ENCODE data around the gene MAPK1.
A peak's percentile ranks its signal among the peaks of the same experiment; 100 is the strongest.

MAPK1 gene

GRCh38 chr22:21709688-21710087 is 157.8 kb downstream of the MAPK1 start:
- no peak overlapping the region for H3K27ac ChIP-seq (ENCODE audit: extremely low read depth, low read depth, low read length)
- H3K4me1 ChIP-seq (ENCODE audit: control insufficient read depth, insufficient read depth, low read length): no peaks in the 10 kb centered on the region
- TF ChIP-seq ZNF169 (tag by site-specific recombination; IDR thresholded peaks at IDR 0.05): 0 out of 2 replicates have a peak, but pooled peaks have one; percentile 38
- no peak for TF ChIP-seq HOXC10 (CRISPR knock-in tag; IDR thresholded peaks at IDR 0.05)
- TF ChIP-seq BCL11A (tag by site-specific recombination; IDR thresholded peaks at IDR 0.05; ENCODE audit: low read depth): 0 out of 2 replicates have a peak, but pooled peaks have one; percentile 19
- no peak for TF ChIP-seq REST (tag by site-specific recombination; IDR thresholded peaks at IDR 0.05)
- no peak for TF ChIP-seq ZNF561 (tag by site-specific recombination; IDR thresholded peaks at IDR 0.05; ENCODE audit: borderline replicate concordance)
- 0 out of 2 replicates have a peak, but pooled peaks have one; percentile 10 for TF ChIP-seq BCL6B (tag by site-specific recombination; IDR thresholded peaks at IDR 0.05)
- TF ChIP-seq MZF1 (tag by site-specific recombination; IDR thresholded peaks at IDR 0.05; ENCODE audit: borderline replicate concordance): no peak
- TF ChIP-seq BCL11B (tag by site-specific recombination; IDR thresholded peaks at IDR 0.05; ENCODE audit: low read depth): peak; percentile 44; the same call in 1 of the 2 replicates
- TF ChIP-seq ZNF24 (tag by site-specific recombination; IDR thresholded peaks at IDR 0.05): no peak
- no peak for TF ChIP-seq ZNF626 (tag by site-specific recombination; IDR thresholded peaks at IDR 0.05)
- peaks cover 0 to 2% of the 10 kb centered on the region in 2 experiments; a peak in 1 of 3 replicates for H3K36me3 ChIP-seq (ENCODE audit: control insufficient read depth in 2 of 2, insufficient read depth in 1 of 2, low read length in 2 of 2)
- H3K9me3 ChIP-seq (ENCODE audit: control insufficient read depth, insufficient read depth, low read depth, low read length): no peaks in the 10 kb centered on the region
- POLR2A ChIA-PET: no interaction called here
- H3K4me3 ChIP-seq (ENCODE audit: low read depth, low read length): no peak overlapping the region
- CTCF ChIA-PET: interaction anchor here (0.6 to 1.8 kb wide), 4 partner anchors 17 to 229 kb away, joined by 3 to 7 read pairs (median 5); no protein-coding TSS in a partner anchor

- Histone ChIP-seq H3K36me3 (ENCODE audit: control insufficient read depth in 2 of 2, insufficient read depth in 1 of 2, low read length in 2 of 2) (peaks cover 0 to 2% of the 10 kb centered on the region in 2 experiments; a peak in 1 of 3 replicates), H3K4me3 (ENCODE audit: low read depth, low read length) (no peak overlapping the region), H3K9me3 (ENCODE audit: control insufficient read depth, insufficient read depth, low read depth, low read length) (no peaks in the 10 kb centered on the region), H3K4me1 (ENCODE audit: control insufficient read depth, insufficient read depth, low read length) (no peaks in the 10 kb centered on the region), H3K27ac (ENCODE audit: extremely low read depth, low read depth, low read length) (no peak overlapping the region)
- ChIA-PET CTCF (interaction anchor here (0.6 to 3.6 kb wide), 2 partner anchors 133 to 229 kb away, joined by 4 to 19 read pairs; no protein-coding TSS in a partner anchor), POLR2A (interaction anchor here (0.9 kb wide), 1 partner anchor 10 kb away, joined by 3 read pairs; no protein-coding TSS in a partner anchor)
- TF ChIP-seq IKZF3 (tag by site-specific recombination; IDR thresholded peaks at IDR 0.05) (no peak), ZNF600 (tag by site-specific recombination; IDR thresholded peaks at IDR 0.05) (no peak), ZNF211 (tag by site-specific recombination; IDR thresholded peaks at IDR 0.05; ENCODE audit: low read depth) (no peak), ZNF146 (tag by site-specific recombination; IDR thresholded peaks at IDR 0.05) (no peak), PRDM6 (tag by site-specific recombination; IDR thresholded peaks at IDR 0.05) (no peak), ZNF777 (tag by site-specific recombination; IDR thresholded peaks at IDR 0.05; ENCODE audit: borderline replicate concordance) (no peak), ZSCAN4 (tag by site-specific recombination; IDR thresholded peaks at IDR 0.05) (no peak), ZEB2 (tag by site-specific recombination; IDR thresholded peaks at IDR 0.05) (no peak), ZNF391 (tag by site-specific recombination; IDR thresholded peaks at IDR 0.05; ENCODE audit: borderline replicate concordance, low read depth) (no peak), OSR2 (tag by site-specific recombination; IDR thresholded peaks at IDR 0.05) (no peak), KLF8 (tag by site-specific recombination; IDR thresholded peaks at IDR 0.05) (no peak), ZNF785 (tag by site-specific recombination; IDR thresholded peaks at IDR 0.05) (no peak), ZNF148 (tag by site-specific recombination; IDR thresholded peaks at IDR 0.05; ENCODE audit: borderline replicate concordance) (no peak), ZNF639 (tag by site-specific recombination; IDR thresholded peaks at IDR 0.05) (no peak)
Observed at GRCh38 chr22:21708960-21709359, 158.5 kb downstream of the MAPK1 start.

All from HEK293 (cell line).